Left lobe of liver (tissue), 2 donors: ENCODE measurements around the gene KIF1B. TPM values are rescaled to one million over a fixed set of nuclear protein-coding genes. Genes with fewer than 3 reads are reported as not detected.
A peak's percentile ranks its signal among the peaks of the same experiment; 100 is the strongest.
"Not testable (repeated sequence)": the region's sequence is repeated elsewhere in the genome, so short reads cannot be mapped to it uniquely, and the experiment has no call there.

Experiments
- ATAC-seq: fragments of 200-7000 bp; cut with Tn5 transposase; one replicate; pipeline ENCODE4 v1.9.1; 2020; ENCODE audit warnings: mild to moderate bottlenecking, moderate library complexity
- DNase-seq: peaks from one replicate; pipeline ENCODE4 v3.0.0-alpha.2; 2020; ENCODE audit warnings: low spot score
- total RNA-seq: library from RNA; stranded (reverse); gene quantifications from one replicate; pipeline ENCODE4 v1.2.1, GENCODE V29; 2021
- donor health status: DM: no; HTN: no; CAD: no; lungs with moderate emphysema.
- donor health status: DM: no; HTN: yes; CAD: no.

The KIF1B gene
- total RNA-seq, 1 donor from 2014 or later: 28.5 TPM

DNA sequence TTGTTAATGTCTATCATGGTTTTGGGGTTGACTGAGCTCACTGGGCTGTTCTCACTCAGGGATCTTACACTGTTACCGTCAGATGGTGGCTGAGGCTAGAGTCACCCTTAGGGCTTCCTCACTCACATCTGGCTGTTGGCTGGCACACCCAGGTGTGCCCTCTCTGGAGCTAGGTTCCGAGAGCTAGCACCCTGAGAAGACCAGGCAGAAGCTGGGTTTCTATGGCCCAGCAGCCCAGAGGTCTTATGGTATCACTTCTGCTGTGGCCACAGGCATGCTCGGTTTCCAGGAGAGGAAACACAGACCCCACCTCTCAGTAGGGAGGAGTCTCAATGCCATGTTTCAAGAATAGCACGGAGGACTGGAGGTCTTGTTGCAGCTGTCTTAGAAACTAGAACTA lies 20.7 kb upstream of the KIF1B start:
- no peak for DNase-seq
- no peak for ATAC-seq

DNA sequence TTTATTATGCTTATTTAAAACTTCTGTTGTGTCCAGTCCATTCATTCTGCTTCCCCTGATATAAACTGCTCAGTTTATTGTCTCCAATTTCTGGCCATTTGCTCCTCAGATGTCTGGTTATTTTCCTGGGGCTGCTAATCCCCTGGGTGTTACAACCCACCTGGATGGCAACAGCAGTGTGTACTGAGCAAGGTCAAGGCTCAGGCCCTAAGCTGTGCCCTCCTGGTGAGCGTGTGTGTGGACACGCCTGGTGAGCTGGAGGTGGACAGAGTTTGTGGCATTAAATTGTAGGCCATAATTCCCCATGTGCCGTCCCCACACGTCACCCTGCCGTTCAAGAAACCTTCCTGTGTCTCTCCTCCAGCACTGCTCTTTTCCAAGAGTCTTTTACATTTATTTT lies 18.1 kb upstream of the KIF1B start:
- ATAC-seq (no peak), DNase-seq (no peak)

DNA sequence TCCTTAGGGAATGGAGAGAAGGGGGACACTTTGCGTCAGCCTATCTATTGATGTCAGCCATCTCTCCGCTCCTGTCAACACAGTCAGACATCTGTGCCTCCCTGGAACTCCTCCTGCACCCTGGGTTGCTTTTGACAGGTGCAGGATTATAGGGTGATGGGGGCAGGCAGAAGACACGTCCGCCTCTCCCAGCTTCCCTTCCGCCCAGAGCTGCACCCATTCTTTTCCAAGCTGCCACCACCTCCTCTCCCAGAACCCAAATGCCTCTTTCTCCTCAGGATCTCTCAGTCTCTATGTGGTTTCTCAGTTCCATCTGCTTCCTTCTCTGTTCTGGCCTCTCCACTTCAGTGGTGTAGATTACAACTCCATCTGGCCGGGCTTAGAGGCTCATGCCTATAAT lies 17.1 kb upstream of the KIF1B start:
- ATAC-seq (no peak), DNase-seq (no peak)

DNA sequence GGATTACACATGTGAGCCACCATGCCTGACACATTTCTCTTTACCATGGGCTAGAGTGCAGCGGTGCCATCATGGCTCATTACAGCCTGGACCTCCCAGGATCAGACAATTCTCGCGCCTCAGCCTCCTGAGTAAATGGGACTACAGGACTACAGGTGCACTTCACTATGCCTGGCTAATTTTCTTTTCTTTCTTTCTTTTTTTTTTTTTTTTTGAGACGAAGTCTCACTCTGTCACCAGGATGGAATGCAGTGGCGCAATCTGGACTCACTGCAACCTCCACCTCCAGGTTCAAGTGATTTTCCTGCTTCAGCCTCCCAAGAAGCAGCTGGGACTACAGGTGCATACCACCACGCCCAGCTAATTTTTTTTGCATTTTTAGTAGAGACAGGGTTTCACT lies 14.8 kb upstream of the KIF1B start:
- DNase-seq: no peak
- no peak for ATAC-seq

DNA sequence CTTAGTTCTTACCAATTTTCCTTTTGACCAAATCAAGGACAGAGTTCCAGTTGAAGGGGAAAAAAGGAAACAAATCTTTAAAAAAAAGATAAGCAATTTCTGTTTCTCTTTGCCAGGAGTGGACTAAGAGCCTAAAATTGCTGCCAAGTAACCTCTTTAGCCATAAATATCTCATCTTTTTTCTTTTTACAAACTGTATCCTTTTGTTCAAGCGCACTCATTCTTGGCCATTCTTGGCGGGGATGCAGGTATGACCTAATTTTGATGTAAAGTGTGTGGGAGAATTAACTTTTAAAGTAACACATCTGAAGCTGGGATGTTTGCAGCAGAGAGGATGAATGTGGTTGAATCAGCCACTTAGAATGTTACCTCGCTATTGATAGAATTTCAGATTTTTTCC lies 13.4 kb upstream of the KIF1B start:
- no peak for DNase-seq
- ATAC-seq: no peak

DNA sequence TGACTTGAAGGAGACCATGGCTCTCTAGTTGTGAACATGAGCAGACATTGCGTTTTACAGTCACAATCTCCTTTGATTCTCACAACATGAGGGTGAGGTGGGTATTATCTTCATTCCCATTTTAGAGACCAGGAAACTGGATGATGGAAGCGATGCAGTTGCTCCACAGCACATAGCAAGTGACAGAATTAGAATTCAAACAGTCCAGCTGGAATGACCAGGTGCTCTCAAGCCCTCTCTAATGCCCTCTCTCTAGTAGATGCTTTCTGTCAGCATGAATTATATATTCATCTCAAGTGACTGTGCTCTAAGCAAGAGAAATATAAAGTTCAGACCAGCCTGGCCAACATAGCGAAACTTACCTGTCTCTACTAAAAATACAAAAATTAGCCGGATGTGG lies 9.8 kb upstream of the KIF1B start:
- ATAC-seq (no peak), DNase-seq (no peak)

DNA sequence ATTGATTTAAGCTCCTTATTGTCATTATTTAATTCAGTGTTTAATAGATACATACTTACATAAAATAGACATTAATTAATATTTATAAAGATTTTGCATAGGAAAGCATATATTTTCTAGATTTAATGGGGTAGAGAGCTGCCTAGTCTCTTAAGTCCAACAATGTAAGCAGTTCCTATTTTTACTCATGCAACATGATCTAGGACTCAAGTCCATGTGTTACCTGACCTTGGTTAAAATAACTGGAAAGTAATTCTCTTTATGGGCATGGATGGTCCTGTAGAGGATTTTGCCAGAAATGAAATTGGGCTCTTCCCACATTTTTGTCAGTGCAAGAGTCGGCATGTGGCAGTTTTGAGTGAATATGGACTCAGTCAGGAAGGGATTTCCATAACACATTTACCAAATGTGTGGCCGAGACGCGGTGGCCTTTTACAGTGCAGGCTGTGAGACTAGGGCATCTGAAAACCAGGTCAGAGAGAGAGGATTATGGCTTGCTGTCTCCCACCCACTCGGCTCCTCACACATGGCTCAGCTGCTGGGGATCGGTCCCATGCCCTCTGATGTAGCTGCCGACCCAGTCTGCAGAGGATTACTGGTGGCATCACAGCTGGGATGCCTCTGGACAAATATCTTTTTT lies 6.2 kb upstream of the KIF1B start:
- DNase-seq (no peak), ATAC-seq (no peak)

DNA sequence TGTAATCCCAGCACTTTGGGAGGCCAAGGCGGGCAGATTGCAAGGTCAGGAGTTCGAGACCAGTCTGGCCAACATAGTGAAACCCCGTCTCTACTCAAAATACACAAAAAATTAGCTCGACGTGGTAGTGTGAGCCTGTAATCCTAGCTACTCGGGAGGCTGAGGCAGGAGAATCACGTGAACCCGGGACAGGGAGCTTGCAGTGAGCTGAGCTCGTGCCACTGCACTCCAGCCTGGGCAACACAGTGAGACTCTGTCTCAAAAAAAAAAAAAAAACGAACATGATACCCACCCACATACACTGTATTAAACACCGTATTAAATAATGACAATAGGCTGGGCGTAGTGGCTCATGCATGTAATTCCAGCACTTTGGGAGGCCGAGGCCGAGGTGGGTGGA lies 5.2 kb upstream of the KIF1B start:
- ATAC-seq, DNase-seq: not testable (repeated sequence)

DNA sequence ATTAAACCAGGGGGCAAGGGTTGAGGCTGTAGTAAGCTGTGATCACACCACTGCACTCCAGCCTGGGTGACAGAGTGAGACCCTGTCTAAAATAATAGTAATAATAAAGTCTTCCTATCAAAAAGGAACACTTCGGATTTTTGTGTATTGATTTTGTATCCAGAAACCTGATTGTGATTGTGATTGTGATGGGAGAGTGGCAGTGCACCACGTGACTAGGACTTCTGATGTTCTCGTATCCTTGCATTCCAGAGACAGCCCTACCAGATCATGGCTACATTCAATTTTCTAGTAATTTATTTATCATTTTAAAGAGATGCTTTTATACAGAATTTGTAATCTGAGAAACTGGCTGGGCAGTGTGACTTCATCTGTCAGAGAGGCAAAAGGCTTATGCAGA lies 2.6 kb upstream of the KIF1B start:
- no peak for ATAC-seq
- DNase-seq: no peak

DNA sequence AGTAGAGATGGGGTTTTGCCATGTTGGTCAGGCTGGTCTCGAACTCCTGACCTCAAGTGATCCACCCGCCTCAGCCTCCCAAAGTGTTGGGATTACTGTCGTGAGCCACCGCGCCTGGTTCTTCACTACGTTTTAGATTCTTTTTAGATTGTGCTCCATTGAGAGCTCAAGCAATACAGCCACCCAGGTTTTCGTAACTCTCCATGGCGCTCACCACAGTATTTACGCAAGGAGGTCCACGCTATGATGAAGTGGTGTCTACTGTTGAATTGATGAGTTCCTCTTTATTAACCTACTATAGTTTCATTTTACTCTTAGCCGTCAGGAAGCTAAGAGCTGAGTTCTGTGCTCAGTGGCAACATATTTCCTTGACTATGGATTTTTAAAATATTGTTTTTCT lies 1.8 kb upstream of the KIF1B start:
- no peak for DNase-seq
- ATAC-seq: no peak

DNA sequence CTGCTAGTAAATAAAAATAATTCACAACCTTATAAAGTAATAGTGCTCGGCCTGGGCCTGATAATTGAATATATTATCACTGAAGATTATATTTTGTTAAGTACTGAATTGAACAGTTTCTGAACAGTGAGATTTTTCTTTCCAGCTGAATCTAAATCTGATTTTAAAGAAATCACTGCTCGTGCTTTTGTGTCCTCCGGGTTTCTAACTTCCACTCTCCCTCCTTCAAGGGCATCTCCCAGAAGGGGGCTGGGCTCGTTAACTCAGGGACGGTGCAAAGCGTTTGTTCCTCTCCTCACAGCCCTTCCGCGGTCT lies 823 bp upstream of the KIF1B start:
- ATAC-seq (no peak), DNase-seq (no peak)

DNA sequence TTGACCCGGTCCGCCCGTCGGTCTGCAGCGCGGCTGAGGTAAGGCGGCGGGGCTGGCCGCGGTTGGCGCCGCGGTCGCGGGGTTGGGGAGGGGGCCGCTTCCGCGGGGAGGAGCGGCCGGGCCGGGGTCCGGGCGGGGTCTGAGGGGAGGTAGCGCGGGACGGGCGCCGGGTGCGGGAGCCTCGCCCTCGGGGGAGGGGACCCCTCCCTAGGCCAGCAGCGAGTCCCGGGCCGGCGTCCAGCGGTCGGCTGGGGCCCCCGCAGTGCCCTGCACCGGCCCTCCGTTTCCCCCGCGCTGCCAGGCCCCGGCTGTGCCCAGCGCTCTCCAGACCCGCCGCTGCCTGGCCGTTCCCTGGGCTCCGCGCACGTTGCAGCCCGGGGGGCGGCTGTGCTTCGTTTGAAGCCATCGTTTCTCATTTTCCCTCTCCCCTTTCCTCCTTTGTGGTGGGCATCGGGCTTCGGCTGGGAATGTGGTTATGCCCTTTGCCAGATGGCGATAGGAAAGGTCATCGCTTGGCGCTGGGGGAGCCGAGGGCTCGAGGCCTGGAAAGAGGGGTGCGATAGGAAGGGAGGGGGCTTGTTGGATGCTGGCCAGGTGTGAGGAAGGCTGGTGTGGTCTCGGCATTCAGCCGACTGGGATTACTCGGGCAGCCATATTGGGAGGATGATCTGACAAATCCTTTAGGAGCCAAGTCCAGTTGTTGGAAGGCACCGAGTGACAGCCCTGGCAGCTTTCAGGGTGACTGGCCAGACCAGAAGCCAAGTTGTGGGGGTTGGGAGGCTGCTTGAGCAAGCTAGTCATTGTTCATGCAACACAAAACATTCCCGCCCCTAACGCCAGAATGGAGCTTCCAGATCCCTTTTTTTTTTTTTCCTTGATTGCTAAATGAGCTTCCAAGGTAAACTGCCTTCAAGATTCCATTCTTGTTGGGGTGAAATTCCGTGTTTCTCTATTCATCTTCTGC lies 753 bp downstream of the KIF1B start:
- peak; percentile 93 for DNase-seq
- peak; percentile 72 for ATAC-seq

DNA sequence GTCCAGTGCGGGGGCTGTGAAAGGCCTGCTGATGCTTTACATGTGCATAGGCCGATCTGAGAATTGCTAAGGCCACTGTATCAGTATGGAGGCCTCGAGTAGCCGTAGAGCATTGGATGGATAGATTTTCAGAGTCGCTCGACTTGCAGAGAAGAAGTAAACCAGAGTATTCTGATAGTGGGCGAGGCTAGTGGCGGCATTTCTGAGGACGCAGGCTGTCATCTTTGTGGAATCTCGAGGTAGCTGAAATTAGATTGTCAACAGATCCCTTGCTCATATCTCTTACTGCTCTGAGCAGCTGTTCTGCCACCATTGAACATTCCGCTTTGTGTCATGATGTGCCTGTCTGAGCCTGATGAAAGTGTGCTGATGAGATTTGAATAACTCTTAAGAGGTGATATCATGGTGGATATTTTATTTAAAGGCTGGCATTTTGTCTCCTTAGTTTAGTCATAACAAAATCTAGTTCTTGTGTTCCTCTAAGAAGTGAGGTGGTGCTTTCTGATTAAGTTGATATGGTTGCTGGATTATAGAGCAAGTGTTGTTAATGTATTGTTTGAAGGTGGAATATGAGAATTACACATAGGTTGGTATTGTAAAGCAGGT lies 1.5 kb downstream of the KIF1B start:
- ATAC-seq (no peak), DNase-seq (peak; percentile 45)

DNA sequence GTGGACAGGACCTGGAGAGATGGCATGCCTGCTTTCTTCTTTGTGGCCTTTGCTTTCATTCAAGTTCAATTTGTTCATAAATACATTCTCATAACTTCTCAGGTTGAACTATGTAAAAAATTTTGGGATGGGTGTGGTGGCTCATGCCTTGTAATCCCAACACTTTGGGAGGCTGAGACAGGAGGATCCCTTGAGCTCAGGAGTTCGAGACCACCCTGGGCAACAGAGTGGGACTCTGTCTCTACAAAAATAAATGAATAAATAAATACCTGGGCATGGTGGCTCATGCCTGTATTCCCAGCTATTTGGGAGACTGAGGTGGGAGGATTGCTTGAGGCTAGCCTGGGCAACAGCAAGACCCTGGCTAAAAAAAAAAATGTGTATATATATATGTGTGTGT lies 2.1 kb downstream of the KIF1B start:
- ATAC-seq (no peak), DNase-seq (peak; percentile 22)

DNA sequence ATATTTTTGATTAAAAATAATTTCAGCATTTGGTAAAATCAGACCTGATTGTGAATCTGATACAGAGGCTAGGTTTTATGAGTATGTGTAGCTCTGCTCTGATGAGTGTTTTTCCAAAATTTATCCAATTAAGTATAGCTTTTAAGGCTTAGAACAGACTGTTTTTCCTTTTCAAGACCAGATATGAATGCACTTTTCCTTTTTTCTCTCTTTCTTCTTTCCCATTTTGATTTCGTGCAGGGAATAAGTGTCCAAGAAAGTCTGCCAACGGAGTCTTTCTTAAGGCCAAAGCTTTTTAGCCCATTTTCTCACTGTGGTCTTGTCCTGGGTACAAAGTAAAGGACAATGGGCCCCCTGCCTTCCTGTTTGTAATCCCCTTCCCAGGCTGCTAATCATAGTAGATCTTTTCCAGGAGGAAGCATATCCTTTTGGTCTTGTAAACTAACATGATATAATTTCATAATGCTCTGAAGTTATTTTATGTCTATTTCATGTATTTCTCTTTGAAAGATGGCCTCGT lies 2.9 kb downstream of the KIF1B start:
- no peak for ATAC-seq

DNA sequence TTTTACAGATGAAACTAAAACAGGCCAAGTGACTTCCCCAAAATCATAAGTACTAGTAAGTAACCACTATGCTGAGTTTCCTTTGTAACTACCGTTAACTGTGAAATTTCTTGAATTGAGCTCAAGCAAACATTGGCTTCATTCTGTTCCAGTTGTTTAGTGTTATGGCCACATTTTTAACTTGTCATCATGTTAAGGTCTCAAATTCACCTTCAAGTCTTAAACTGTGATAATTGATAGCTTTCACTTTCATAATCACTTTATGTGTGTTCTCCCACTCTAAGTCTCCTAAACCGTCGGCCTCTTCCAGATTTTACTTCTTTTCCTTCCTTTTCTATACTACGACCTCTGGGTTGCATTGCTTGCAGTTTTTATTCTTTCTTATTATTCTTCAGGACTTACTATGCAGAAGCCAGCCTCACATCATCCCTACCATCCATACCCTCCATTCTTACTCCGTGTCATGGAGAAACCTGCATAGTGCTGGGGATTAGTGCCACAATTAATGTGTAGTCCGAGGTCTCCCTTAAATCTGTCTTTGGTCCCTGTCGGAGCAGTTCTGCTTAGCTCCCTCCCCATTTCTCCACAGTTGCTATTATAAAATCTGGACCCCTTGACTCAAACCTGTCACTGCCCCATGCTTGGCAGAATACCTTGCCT lies 5.8 kb downstream of the KIF1B start:
- ATAC-seq (no peak), DNase-seq (peak; percentile 16)

More for the DNA sequence above, 2.9 kb downstream of the KIF1B start:
- DNase-seq: no peak

DNA sequence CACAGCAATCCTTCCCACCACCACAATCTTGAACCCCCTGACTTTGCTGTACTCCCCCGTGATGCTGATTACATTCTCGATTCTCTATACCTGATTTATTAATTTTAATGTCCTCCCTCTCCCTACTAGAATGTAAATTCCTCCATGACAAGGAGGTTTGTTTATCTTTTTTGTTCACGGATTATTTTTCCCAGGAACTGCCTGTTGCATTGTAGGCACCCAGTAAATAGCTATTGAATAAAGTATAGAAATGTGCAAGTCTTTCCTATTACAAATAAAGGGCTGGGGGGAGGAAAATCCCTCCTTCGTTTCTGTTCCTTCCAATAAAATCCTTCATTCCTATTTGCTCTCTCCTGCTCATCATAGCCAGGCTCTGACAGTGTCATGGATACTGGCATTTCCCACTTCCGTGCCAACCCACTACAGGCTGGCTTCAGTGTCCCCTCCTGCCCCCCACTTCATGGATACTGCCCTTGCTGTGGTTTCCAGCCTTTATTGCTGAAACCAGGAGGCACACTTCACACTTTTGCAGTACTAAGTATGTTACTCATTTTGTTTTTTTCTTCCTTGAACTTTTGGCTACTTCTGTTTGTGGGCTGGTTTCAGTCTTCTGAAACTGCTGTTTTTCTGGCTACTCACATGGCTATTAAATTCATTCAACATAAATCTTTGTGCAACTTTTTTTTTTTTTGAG lies 7.5 kb downstream of the KIF1B start:
- ATAC-seq: peak; percentile 29
- DNase-seq: peak; percentile 11

DNA sequence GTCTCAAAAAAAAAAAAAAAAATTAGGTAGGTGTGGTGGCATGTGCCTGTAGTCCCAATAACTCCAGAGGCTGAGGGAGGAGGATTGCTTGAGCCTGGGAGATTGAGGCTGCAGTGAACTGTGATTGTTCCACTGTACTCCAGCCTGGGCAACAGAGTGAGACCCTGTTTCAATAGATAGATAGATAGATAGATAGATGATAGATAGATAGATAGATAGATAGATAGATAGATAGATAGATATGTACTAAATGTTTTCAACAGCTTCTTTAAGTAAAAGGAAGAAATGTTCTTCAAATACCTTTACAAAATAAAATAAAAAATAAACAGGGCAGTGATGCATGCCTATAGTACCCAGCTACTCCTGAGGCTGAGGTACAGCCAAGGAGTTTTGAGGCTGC lies 9.8 kb downstream of the KIF1B start:
- no peak for DNase-seq
- no peak for ATAC-seq

DNA sequence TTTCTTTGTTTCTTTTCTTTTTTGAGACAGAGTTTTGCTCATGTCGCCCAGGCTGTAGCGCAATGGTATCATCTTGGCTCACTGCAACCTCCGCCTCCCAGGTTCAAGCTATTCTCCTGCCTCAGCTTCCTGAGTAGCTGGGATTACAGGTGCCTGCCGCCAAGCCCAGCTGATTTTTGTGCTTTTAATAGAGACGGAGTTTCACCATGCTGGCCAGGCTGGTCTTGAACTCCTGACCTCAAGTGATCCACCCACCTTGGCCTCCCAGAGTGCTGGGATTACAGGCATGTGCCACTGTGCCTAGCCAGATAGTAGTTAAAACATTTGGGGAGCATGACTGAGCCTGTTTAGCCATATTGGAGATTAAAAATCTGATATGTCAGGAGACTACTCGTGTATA lies 10.3 kb downstream of the KIF1B start:
- ATAC-seq: not testable (repeated sequence)
- peak; percentile 33 for DNase-seq

DNA sequence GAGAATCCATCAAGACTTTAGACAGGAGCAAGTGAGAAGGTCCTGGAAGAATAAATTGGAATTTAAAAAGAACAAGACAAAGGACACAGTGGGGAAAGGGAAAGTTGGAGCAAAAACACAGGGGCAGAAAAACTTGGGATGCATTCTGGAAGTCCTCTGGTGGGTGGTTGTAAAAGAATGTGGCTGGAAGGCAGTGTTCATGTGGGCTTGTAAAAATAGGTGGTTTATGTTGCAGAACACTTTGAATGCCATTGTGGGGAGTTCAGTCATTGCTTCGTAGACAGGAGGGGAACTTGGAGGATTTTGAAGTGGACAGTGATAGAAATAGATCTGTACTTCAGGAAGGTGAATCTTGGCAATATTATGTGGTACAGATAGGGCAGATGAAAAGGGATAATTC lies 15.2 kb downstream of the KIF1B start:
- no peak for DNase-seq
- ATAC-seq: no peak

DNA sequence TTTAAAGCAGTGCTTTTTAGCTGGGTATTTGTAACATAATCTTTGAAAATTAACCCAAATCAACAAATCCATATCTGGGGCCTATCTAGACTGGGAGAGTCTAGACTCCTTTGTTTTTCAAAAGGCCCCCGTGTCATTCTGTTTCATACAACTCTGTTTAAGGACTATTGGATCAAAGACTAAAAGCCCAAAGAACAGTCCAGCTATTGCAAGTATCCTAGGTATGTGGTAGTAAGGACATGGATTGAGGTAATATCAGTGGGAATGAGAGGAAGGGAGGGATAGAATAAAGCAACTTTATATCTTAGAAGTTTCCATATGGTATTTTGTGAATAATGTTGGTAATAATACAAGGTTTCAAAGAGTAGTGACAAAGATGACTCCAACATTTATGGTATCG lies 18.2 kb downstream of the KIF1B start:
- peak; percentile 22 for ATAC-seq
- no peak for DNase-seq
